HEK293 (cell line): ENCODE data around the gene MARF1.

Experiments used
- CTCF ChIA-PET: fragments of 350-600 bp; formaldehyde crosslinking; extraction: SDS; loops from one replicate; lab custom pipeline; 2021; ENCODE audit warnings: antibody characterized with exemption; lab: Yijun Ruan, JAX
- POLR2A ChIA-PET: fragments of 300-600 bp; formaldehyde crosslinking; extraction: SDS; loops from one replicate; lab custom pipeline; 2020; ENCODE audit warnings: antibody characterized with exemption, inconsistent platforms; lab: Yijun Ruan, JAX
- H3K27ac ChIP-seq: fragments of 200-500 bp; sonication (Bioruptor generic); 2 replicates; pipeline ENCODE4 v1.5.1; 2014; ENCODE audit warnings: low read depth, low read length, control low read depth, inconsistent platforms; ENCODE audit errors: extremely low read depth
- H3K36me3 ChIP-seq, 2 experiments: fragments of 200-500 bp in 1 of 2; sonication (Bioruptor generic) in 1 of 2; 1 replicate in 1 of 2; 2 replicates in 1 of 2; pipeline ENCODE4 v1.5.1; 2014 to 2017; ENCODE audit warnings: inconsistent platforms in 2 of 2, low read length in 2 of 2; ENCODE audit not compliant: control insufficient read depth in 2 of 2, insufficient read depth in 1 of 2
- H3K4me1 ChIP-seq: fragments of 200-500 bp; sonication (Bioruptor generic); 2 replicates; pipeline ENCODE4 v1.5.1; 2014; ENCODE audit warnings: mild to moderate bottlenecking, low read length, inconsistent platforms; ENCODE audit not compliant: control insufficient read depth, insufficient read depth
- H3K4me3 ChIP-seq: 2 replicates; pipeline ENCODE4 v1.5.1; 2011; ENCODE audit warnings: low read depth, mild to moderate bottlenecking, control low read depth, low read length, moderate library complexity
- H3K9me3 ChIP-seq: fragments of 200-500 bp; sonication (Bioruptor generic); 2 replicates; pipeline ENCODE4 v1.5.1; 2014; ENCODE audit warnings: low read depth, low read length, inconsistent platforms; ENCODE audit not compliant: control insufficient read depth, insufficient read depth
- KLF17 ChIP-seq: fragments of 450-650 bp; formaldehyde crosslinking; IDR thresholded peaks from 2 replicates; pipeline ENCODE4 v1.5.1; 2016; ENCODE audit warnings: missing biosample characterization, missing genetic modification characterization
- REST ChIP-seq: fragments of 450-650 bp; formaldehyde crosslinking; IDR thresholded peaks from 2 replicates; pipeline ENCODE4 v1.5.1; 2016; ENCODE audit warnings: missing biosample characterization, missing genetic modification characterization
- SCRT2 ChIP-seq: fragments of 450-650 bp; formaldehyde crosslinking; IDR thresholded peaks from 2 replicates; pipeline ENCODE4 v1.5.1; 2016; ENCODE audit warnings: missing biosample characterization, missing genetic modification characterization
- ZNF274 ChIP-seq, 2 experiments: fragments of 200-500 bp in 1 of 2; fragments of 450-650 bp in 1 of 2; sonication (Bioruptor generic) in 1 of 2; formaldehyde crosslinking in 1 of 2; IDR thresholded peaks; 2 replicates each; pipeline versions ENCODE4 v1.5.1 to v1.6.1; 2014 to 2016; ENCODE audit warnings: borderline replicate concordance in 1 of 2, inconsistent platforms in 1 of 2, low read length in 1 of 2, missing biosample characterization in 1 of 2, missing genetic modification characterization in 1 of 2
- ZNF366 ChIP-seq: fragments of 450-650 bp; formaldehyde crosslinking; conservative IDR thresholded peaks from 2 replicates; pipeline ENCODE4 v1.5.1; 2016; ENCODE audit warnings: missing biosample characterization, missing genetic modification characterization
- ZNF513 ChIP-seq: fragments of 450-650 bp; IDR thresholded peaks from 2 replicates; pipeline ENCODE4 v1.5.1; 2018; ENCODE audit warnings: missing biosample characterization, missing genetic modification characterization
- ZNF610 ChIP-seq: fragments of 450-650 bp; formaldehyde crosslinking; IDR thresholded peaks from 2 replicates; pipeline ENCODE4 v1.5.1; 2016; ENCODE audit warnings: missing biosample characterization, missing genetic modification characterization, borderline replicate concordance
- ZNF776 ChIP-seq: fragments of 450-650 bp; formaldehyde crosslinking; IDR thresholded peaks from 2 replicates; pipeline ENCODE4 v1.5.0; 2017; ENCODE audit warnings: missing biosample characterization, missing genetic modification characterization, borderline replicate concordance

Gene MARF1

GRCh38 chr16:15604460-15605440 is 38.2 kb downstream of the MARF1 start:
- TF ChIP-seq ZNF610 (tag by site-specific recombination) (no peak), ZNF776 (no peak), SCRT2 (tag by site-specific recombination) (no peak), KLF17 (tag by site-specific recombination) (no peak)
- H3K36me3 ChIP-seq: peaks cover 35 to 93% of the 10 kb centered on the region in 2 experiments

GRCh38 chr16:15602285-15603044 is 40.5 kb downstream of the MARF1 start:
- TF ChIP-seq ZNF366 (tag by site-specific recombination): 0 out of 2 replicates have a peak, but pooled peaks have one; percentile 32
- no peak for TF ChIP-seq ZNF610 (tag by site-specific recombination)
- peak; percentile 96 for TF ChIP-seq ZNF513 (tag by site-specific recombination)
- ChIA-PET CTCF (no interaction called here), POLR2A (no interaction called here)
- Histone ChIP-seq H3K27ac (no peak overlapping the region), H3K4me1 (no peaks in the 10 kb centered on the region), H3K36me3 (peaks cover 24 to 97% of the 10 kb centered on the region in 2 experiments), H3K9me3 (no peaks in the 10 kb centered on the region), H3K4me3 (no peak overlapping the region)

More at GRCh38 chr16:15604460-15605440, 38.2 kb downstream of the MARF1 start:
- Histone ChIP-seq H3K9me3 (no peaks in the 10 kb centered on the region), H3K27ac (no peak overlapping the region), H3K4me3 (no peak overlapping the region), H3K4me1 (no peaks in the 10 kb centered on the region)
- ChIA-PET CTCF (interaction anchor here (0.5 to 0.9 kb wide), 3 partner anchors 9 to 54 kb away, joined by 3 to 4 read pairs (median 3); no protein-coding TSS in a partner anchor), POLR2A (no interaction called here)

- no peak overlapping the region for H3K4me3 ChIP-seq
- H3K36me3 ChIP-seq: peaks cover 24 to 99% of the 10 kb centered on the region in 2 experiments
Measured at GRCh38 chr16:15601212-15601879, 41.6 kb downstream of the MARF1 start.

More at GRCh38 chr16:15601212-15601879, 41.6 kb downstream of the MARF1 start:
- POLR2A ChIA-PET: no interaction called here
- Histone ChIP-seq H3K4me1 (no peaks in the 10 kb centered on the region), H3K27ac (no peak overlapping the region), H3K9me3 (no peaks in the 10 kb centered on the region)
- CTCF ChIA-PET: interaction anchor here (0.9 kb wide), 1 partner anchor 13 kb away, joined by 3 read pairs; no protein-coding TSS in a partner anchor
- no peak for TF ChIP-seq ZNF274 (IDR thresholded peaks at IDR 0.05; ENCODE audit: low read length)
- no peak for TF ChIP-seq ZNF274 (tag by site-specific recombination; IDR thresholded peaks at IDR 0.05; ENCODE audit: borderline replicate concordance)
- peak; percentile 98 for TF ChIP-seq REST
